Stimulated activated naive B cell treated with anti-CD40 and anti-IgM and Interleukin-4, amounts not matched to agents 10 μg/mL and 1 μg/mL and 100 μg/mL, for 72 hours (primary cell): Measurements from ENCODE around the gene FCAMR.
A peak's percentile ranks its signal among the peaks of the same experiment; 100 is the strongest.

ENCODE experiments used
- ATAC-seq, 2 donors: fragments of 150-1000 bp; cut with Tn5 transposase; replicated peaks; 2 replicates each; pipeline ENCODE4 v1.10.0; 2021; ENCODE audit warnings: moderate library complexity in 1 of 2
- DNase-seq: peaks from one replicate; pipeline ENCODE4 v3.0.0; 2021
- H3K27ac Mint-ChIP-seq: one replicate; pipeline ENCODE4 v1.8.0; 2022; ENCODE audit warnings: mild to moderate bottlenecking, mixed read lengths
- H3K27me3 Mint-ChIP-seq, 2 donors: one replicate each; pipeline ENCODE4 v1.8.0; 2022; ENCODE audit warnings: mixed read lengths in 2 of 2
- H3K36me3 Mint-ChIP-seq, 2 donors: one replicate each; pipeline ENCODE4 v1.8.0; 2022; ENCODE audit warnings: mixed read lengths in 2 of 2, mild to moderate bottlenecking in 1 of 2
- H3K4me1 Mint-ChIP-seq, 2 donors: one replicate each; pipeline ENCODE4 v1.8.0; 2022; ENCODE audit warnings: mixed read lengths in 2 of 2, mild to moderate bottlenecking in 1 of 2
- H3K4me3 Mint-ChIP-seq, 2 donors: one replicate each; pipeline ENCODE4 v1.8.0; 2022; ENCODE audit warnings: mild to moderate bottlenecking in 2 of 2, mixed read lengths in 2 of 2, moderate library complexity in 1 of 2
- H3K9me3 Mint-ChIP-seq, 2 donors: one replicate each; pipeline ENCODE4 v1.8.0; 2022; ENCODE audit warnings: mixed read lengths in 2 of 2, mild to moderate bottlenecking in 1 of 2

The FCAMR gene

GRCh38 chr1:207004931-207005830 is 34.9 kb upstream of the FCAMR start:
- Mint-ChIP-seq H3K9me3 (no peaks in the 10 kb centered on the region), H3K27me3 (peaks cover 11 to 14% of the 10 kb centered on the region in 2 donors), H3K36me3 (no peaks in the 10 kb centered on the region), H3K4me1 (peaks cover 3 to 7% of the 10 kb centered on the region in 2 donors), H3K4me3 (no peak overlapping the region), H3K27ac (no peak overlapping the region)
- DNase-seq (no peak), ATAC-seq (peak; percentile 60 to 67)

GRCh38 chr1:207003210-207003609 is 33.0 kb upstream of the FCAMR start:
- DNase-seq (no peak), ATAC-seq (no peak)
- peaks cover 11 to 14% of the 10 kb centered on the region in 2 donors for H3K27me3 Mint-ChIP-seq
- peaks cover 3 to 7% of the 10 kb centered on the region in 2 donors for H3K4me1 Mint-ChIP-seq
- no peak overlapping the region for H3K4me3 Mint-ChIP-seq
- no peaks in the 10 kb centered on the region for H3K9me3 Mint-ChIP-seq
- H3K36me3 Mint-ChIP-seq, result no peaks in the 10 kb centered on the region
- no peak overlapping the region for H3K27ac Mint-ChIP-seq

- H3K36me3 Mint-ChIP-seq, result no peaks in the 10 kb centered on the region
- peaks cover 3 to 7% of the 10 kb centered on the region in 2 donors for H3K4me1 Mint-ChIP-seq
- DNase-seq, result no peak
- H3K4me3 Mint-ChIP-seq, result no peak overlapping the region
- peaks cover 11 to 14% of the 10 kb centered on the region in 2 donors for H3K27me3 Mint-ChIP-seq
- H3K9me3 Mint-ChIP-seq, result no peaks in the 10 kb centered on the region
- H3K27ac Mint-ChIP-seq, result no peak overlapping the region
- ATAC-seq, result no peak
These were observed 32.5 kb upstream of the FCAMR start for GRCh38 chr1:207002724-207003146.

- DNase-seq, result no peak
- Mint-ChIP-seq H3K4me3 (no peak overlapping the region), H3K36me3 (no peaks in the 10 kb centered on the region), H3K9me3 (no peaks in the 10 kb centered on the region), H3K27ac (no peak overlapping the region), H3K27me3 (peaks cover 11 to 14% of the 10 kb centered on the region in 2 donors), H3K4me1 (peaks cover 3 to 7% of the 10 kb centered on the region in 2 donors)
- ATAC-seq, result no peak
These were observed 31.4 kb upstream of the FCAMR start for GRCh38 chr1:207001492-207002245.

GRCh38 chr1:207000651-207001291 is 30.5 kb upstream of the FCAMR start:
- no peaks in the 10 kb centered on the region for H3K36me3 Mint-ChIP-seq
- H3K27me3 Mint-ChIP-seq, result peaks cover 4 to 6% of the 10 kb centered on the region in 2 donors
- H3K9me3 Mint-ChIP-seq, result no peaks in the 10 kb centered on the region
- peaks cover 3 to 7% of the 10 kb centered on the region in 2 donors for H3K4me1 Mint-ChIP-seq
- no peak overlapping the region for H3K27ac Mint-ChIP-seq
- no peak overlapping the region for H3K4me3 Mint-ChIP-seq
- DNase-seq, result no peak
- ATAC-seq, result no peak

GRCh38 chr1:206998816-206999215 is 28.6 kb upstream of the FCAMR start:
- Mint-ChIP-seq H3K36me3 (no peaks in the 10 kb centered on the region), H3K27me3 (no peaks in the 10 kb centered on the region), H3K4me1 (no peaks in the 10 kb centered on the region), H3K9me3 (no peaks in the 10 kb centered on the region), H3K27ac (no peak overlapping the region), H3K4me3 (no peak overlapping the region)
- no peak for DNase-seq
- no peak for ATAC-seq

GRCh38 chr1:206992790-206993189 is 22.5 kb upstream of the FCAMR start:
- H3K4me1 Mint-ChIP-seq, result no peaks in the 10 kb centered on the region
- ATAC-seq (no peak), DNase-seq (no peak)
- H3K27ac Mint-ChIP-seq, result no peak overlapping the region
- peaks cover 20 to 24% of the 10 kb centered on the region in 2 donors for H3K27me3 Mint-ChIP-seq
- no peaks in the 10 kb centered on the region for H3K9me3 Mint-ChIP-seq
- no peak overlapping the region for H3K4me3 Mint-ChIP-seq
- no peaks in the 10 kb centered on the region for H3K36me3 Mint-ChIP-seq

- DNase-seq (no peak), ATAC-seq (no peak)
- Mint-ChIP-seq H3K4me1 (no peaks in the 10 kb centered on the region), H3K27ac (no peak overlapping the region), H3K36me3 (no peaks in the 10 kb centered on the region), H3K4me3 (no peak overlapping the region), H3K27me3 (peaks cover 38 to 40% of the 10 kb centered on the region in 2 donors), H3K9me3 (no peaks in the 10 kb centered on the region)
These were observed 17.6 kb upstream of the FCAMR start for GRCh38 chr1:206987873-206988272.

- Mint-ChIP-seq H3K4me3 (no peak overlapping the region), H3K27ac (no peak overlapping the region), H3K27me3 (peaks cover 32 to 33% of the 10 kb centered on the region in 2 donors), H3K4me1 (no peaks in the 10 kb centered on the region), H3K36me3 (no peaks in the 10 kb centered on the region), H3K9me3 (no peaks in the 10 kb centered on the region)
- ATAC-seq (no peak), DNase-seq (no peak)
These were observed 16.6 kb upstream of the FCAMR start for GRCh38 chr1:206986885-206987284.

- Mint-ChIP-seq H3K9me3 (no peaks in the 10 kb centered on the region), H3K36me3 (no peaks in the 10 kb centered on the region), H3K4me1 (no peaks in the 10 kb centered on the region), H3K27me3 (peaks cover 28 to 32% of the 10 kb centered on the region in 2 donors), H3K4me3 (no peak overlapping the region), H3K27ac (no peak overlapping the region)
- no peak for ATAC-seq
- no peak for DNase-seq
These were observed 16.1 kb upstream of the FCAMR start for GRCh38 chr1:206986402-206986801.

- ATAC-seq, result no peak
- H3K27ac Mint-ChIP-seq, result no peak overlapping the region
- no peaks in the 10 kb centered on the region for H3K36me3 Mint-ChIP-seq
- H3K4me3 Mint-ChIP-seq, result no peak overlapping the region
- DNase-seq, result no peak
- no peaks in the 10 kb centered on the region for H3K9me3 Mint-ChIP-seq
- no peaks in the 10 kb centered on the region for H3K4me1 Mint-ChIP-seq
- H3K27me3 Mint-ChIP-seq, result peaks cover 27 to 30% of the 10 kb centered on the region in 2 donors
These were observed 15.0 kb upstream of the FCAMR start for GRCh38 chr1:206985162-206985749.

- Mint-ChIP-seq H3K4me3 (no peak overlapping the region), H3K36me3 (no peaks in the 10 kb centered on the region), H3K9me3 (no peaks in the 10 kb centered on the region), H3K4me1 (peaks cover 3 to 11% of the 10 kb centered on the region in 2 donors), H3K27me3 (peaks cover 16 to 22% of the 10 kb centered on the region in 2 donors), H3K27ac (no peak overlapping the region)
- DNase-seq (peak; percentile 42), ATAC-seq (peak; percentile 90 to 98)
These were observed 12.0 kb upstream of the FCAMR start for GRCh38 chr1:206982216-206982615.

- Mint-ChIP-seq H3K4me1 (peaks cover 3 to 11% of the 10 kb centered on the region in 2 donors), H3K27me3 (peaks cover 0 to 10% of the 10 kb centered on the region in 2 donors), H3K4me3 (no peak overlapping the region), H3K36me3 (no peaks in the 10 kb centered on the region), H3K9me3 (no peaks in the 10 kb centered on the region), H3K27ac (no peak overlapping the region)
- ATAC-seq (peak; percentile 27 to 39), DNase-seq (no peak)
These were observed 9.3 kb upstream of the FCAMR start for GRCh38 chr1:206979379-206980043.
